Naive thymus-derived CD8-positive, alpha-beta T cell (primary cell): ENCODE data around the gene ARFGAP2. TPM values are rescaled to one million over a fixed set of nuclear protein-coding genes. Genes with fewer than 3 reads are reported as not detected.
"Not testable (repeated sequence)": the region's sequence is repeated elsewhere in the genome, so short reads cannot be mapped to it uniquely, and the experiment has no call there.

Source experiments
- ATAC-seq, 2 donors: fragments of 150-1000 bp; cut with Tn5 transposase in 1 of 2; sonication (Bioruptor Pico), chemical (Tn5 transposase) in 1 of 2; 1 replicate in 1 of 2; 2 replicates in 1 of 2; pipeline ENCODE4 v1.10.0; 2021; ENCODE audit warnings: mild to moderate bottlenecking in 2 of 2, moderate library complexity in 2 of 2
- POLR2A ChIA-PET: fragments of 350-600 bp; sonication (Branson Sonifier 250); formaldehyde crosslinking; loops from one replicate; lab custom pipeline; 2021; ENCODE audit warnings: antibody characterized with exemption; lab: Charles Lee
- DNase-seq, 10 donors: peaks; one replicate each; pipeline versions ENCODE4 v3.0.0 to v3.0.0-alpha.2; 2020 to 2022
- H3K27ac Mint-ChIP-seq, 10 donors: one replicate each; pipeline ENCODE4 v1.8.0; 2020 to 2022; ENCODE audit warnings: mild to moderate bottlenecking in 10 of 10, mixed read lengths in 10 of 10, moderate library complexity in 4 of 10, inconsistent platforms in 1 of 10
- H3K27me3 Mint-ChIP-seq, 5 donors: one replicate each; pipeline ENCODE4 v1.8.0; 2021 to 2022; ENCODE audit warnings: mixed read lengths in 5 of 5
- H3K36me3 Mint-ChIP-seq, 3 donors: one replicate each; pipeline ENCODE4 v1.8.0; 2020 to 2022; ENCODE audit warnings: mixed read lengths in 3 of 3, mild to moderate bottlenecking in 2 of 3, inconsistent platforms in 1 of 3
- H3K4me1 Mint-ChIP-seq, 4 donors: one replicate each; pipeline ENCODE4 v1.8.0; 2021 to 2022; ENCODE audit warnings: mixed read lengths in 4 of 4
- H3K4me3 Mint-ChIP-seq, 10 donors: one replicate each; pipeline ENCODE4 v1.8.0; 2020 to 2022; ENCODE audit warnings: mild to moderate bottlenecking in 10 of 10, mixed read lengths in 10 of 10, moderate library complexity in 6 of 10, inconsistent platforms in 1 of 10
- H3K9me3 Mint-ChIP-seq, 9 donors: one replicate each; pipeline ENCODE4 v1.8.0; 2020 to 2022; ENCODE audit warnings: mixed read lengths in 9 of 9, mild to moderate bottlenecking in 3 of 9, inconsistent platforms in 1 of 9, moderate library complexity in 1 of 9
- microRNA-seq: library from miRNA; unstranded; fragments of <30 nt; microRNA quantifications from one replicate; pipeline ENCODE4 v1.2.0, GENCODE V29; 2022; ENCODE audit warnings: borderline microRNAs expressed
- polyA plus RNA-seq, 3 donors: library from polyadenylated mRNA; unstranded; fragments of 300-500 nt; fragmentation: Illumina TruSeq; gene quantifications; one replicate each; pipeline ENCODE4 v1.2.3, GENCODE V29; 2021
- total RNA-seq, 8 experiments: library from RNA in 2 of 8; stranded (reverse) in 2 of 8; gene quantifications; one replicate each; pipeline ENCODE4 v1.2.3 and lab custom pipeline; 2021 to 2026

Gene ARFGAP2
- total and polyA plus RNA-seq, 5 experiments from 2014 or later = 97.8 to 172 (median 111) TPM

DNA sequence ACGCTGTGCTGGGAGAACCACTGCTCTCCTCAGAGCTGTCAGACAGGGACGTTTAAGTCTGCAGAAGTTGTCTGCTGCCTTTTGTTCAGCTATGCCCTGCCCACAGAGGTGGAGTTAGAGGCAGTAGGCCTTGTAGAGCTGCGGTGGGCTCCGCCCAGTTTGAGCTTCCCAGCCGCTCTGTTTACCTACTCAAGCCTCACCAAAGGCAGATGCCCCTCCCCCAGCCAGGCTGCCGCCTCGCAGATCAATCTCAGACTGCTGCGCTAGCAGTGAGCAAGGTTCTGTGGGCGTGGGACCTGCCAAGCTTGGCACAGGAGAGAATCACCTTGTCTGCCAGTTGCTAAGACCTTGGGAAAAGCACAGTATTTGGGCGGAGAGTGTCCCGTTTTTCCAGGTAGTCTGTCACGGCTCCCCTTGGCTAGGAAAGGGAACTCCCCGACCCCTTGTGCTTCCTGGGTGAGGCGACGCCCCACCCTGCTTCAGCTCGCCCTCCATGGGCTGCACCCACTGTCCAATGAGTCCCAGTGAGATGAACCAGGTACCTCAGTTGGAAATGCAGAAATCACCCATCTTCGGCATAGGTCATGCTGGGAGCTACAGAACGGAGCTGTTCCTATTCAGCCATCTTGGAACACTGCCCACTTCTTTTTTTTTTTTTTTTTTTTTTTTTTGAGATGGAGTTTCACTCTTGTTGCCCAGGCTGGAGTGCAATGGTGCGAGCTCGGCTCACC, 57.6 kb downstream of the ARFGAP2 start:
- ATAC-seq = peak; percentile 47 to 53
- H3K36me3 Mint-ChIP-seq, H3K27ac Mint-ChIP-seq, POLR2A ChIA-PET, H3K9me3 Mint-ChIP-seq, H3K27me3 Mint-ChIP-seq, H3K4me1 Mint-ChIP-seq: not testable (repeated sequence)
- H3K4me3 Mint-ChIP-seq = peak overlapping the region in 1 of 10 donors; percentile 10
- DNase-seq = peak in 9 of 10 donors; percentile 2 to 74 (median 36)

Small RNAs within 50 kb of the gene (microRNA-seq; reads per million reads assigned to microRNA genes)
- not detected for gene MIR6745

Other genes with a start within 250 kb of the ARFGAP2 start
- gene CSTPP1, start 240.1 kb downstream of the ARFGAP2 start, total RNA-seq = 10 to 100 TPM; 13.2 to 16.1 TPM
- gene CSTPP1, start 240.1 kb downstream of the ARFGAP2 start, polyA plus RNA-seq = 10 to 100 TPM; 15.8 to 20.4 (median 20.0) TPM
- gene PACSIN3, start 9.6 kb upstream of the ARFGAP2 start, total RNA-seq = under 1 TPM in 1 of 2 experiments, not detected in 1; 0.80 TPM
- under 1 TPM in 1 of 3 donors, not detected in 2; 0.25 TPM for gene PACSIN3, start 9.6 kb upstream of the ARFGAP2 start, polyA plus RNA-seq
- 100 to 1,000 TPM in 1 of 2 experiments, 10 to 100 TPM in 1; 98.9 to 101 TPM for gene DDB2, start 38.1 kb upstream of the ARFGAP2 start, total RNA-seq
- 10 to 100 TPM; 20.7 to 25.4 (median 24.4) TPM for gene DDB2, start 38.1 kb upstream of the ARFGAP2 start, polyA plus RNA-seq
- gene ACP2, start 71.9 kb upstream of the ARFGAP2 start, total RNA-seq = 10 to 100 TPM; 25.8 to 27.8 TPM
- gene ACP2, start 71.9 kb upstream of the ARFGAP2 start, polyA plus RNA-seq = 1 to 10 TPM; 4.4 to 10.0 (median 8.0) TPM
- gene NR1H3, start 81.1 kb upstream of the ARFGAP2 start, total RNA-seq = 10 to 100 TPM; 13.7 to 20.3 TPM
- 1 to 10 TPM; 3.4 to 7.2 (median 4.5) TPM for gene NR1H3, start 81.1 kb upstream of the ARFGAP2 start, polyA plus RNA-seq
- gene MADD, start 93.3 kb upstream of the ARFGAP2 start, total RNA-seq = 100 to 1,000 TPM; 121 to 127 TPM
- 10 to 100 TPM; 15.2 to 22.1 (median 17.7) TPM for gene MADD, start 93.3 kb upstream of the ARFGAP2 start, polyA plus RNA-seq
- gene MYBPC3, start 175.8 kb upstream of the ARFGAP2 start, total RNA-seq = under 1 TPM in 1 of 2 experiments, not detected in 1; 0.16 TPM
- gene MYBPC3, start 175.8 kb upstream of the ARFGAP2 start, polyA plus RNA-seq = not detected
- gene SPI1, start 201.7 kb upstream of the ARFGAP2 start, total RNA-seq = 1 to 10 TPM; 3.4 to 4.7 TPM
- gene SPI1, start 201.7 kb upstream of the ARFGAP2 start, polyA plus RNA-seq = not detected
- 10 to 100 TPM; 63.2 to 63.9 TPM for gene SLC39A13, start 231.7 kb upstream of the ARFGAP2 start, total RNA-seq
- gene SLC39A13, start 231.7 kb upstream of the ARFGAP2 start, polyA plus RNA-seq = 10 to 100 TPM; 23.8 to 41.9 (median 24.4) TPM
- gene PSMC3, start 249.6 kb upstream of the ARFGAP2 start, total RNA-seq = 10 to 100 TPM; 58.4 to 60.0 TPM
- 100 to 1,000 TPM in 1 of 3 donors, 10 to 100 TPM in 2; 91.5 to 106 (median 94.0) TPM for gene PSMC3, start 249.6 kb upstream of the ARFGAP2 start, polyA plus RNA-seq